ENCODE measurements around the gene ATXN1. TPM values are rescaled to one million over a fixed set of nuclear protein-coding genes. Genes with fewer than 3 reads are reported as not detected.
"Not testable (repeated sequence)": the region's sequence is repeated elsewhere in the genome, so short reads cannot be mapped to it uniquely, and the experiment has no call there.

Gene ATXN1
- total RNA-seq, 1 donor from 2014 or later = 33.7 TPM

- H3K9me3 Mint-ChIP-seq = peaks cover 17% of the 10 kb centered on the region
- H3K36me3 Mint-ChIP-seq = no peaks in the 10 kb centered on the region
- H3K4me1 Mint-ChIP-seq (ENCODE audit: unreplicated experiment) = peaks cover 5% of the 10 kb centered on the region
- no peak for TF ChIP-seq CTCF (conservative IDR thresholded peaks at IDR 0.05)
- H3K27ac Mint-ChIP-seq = no peak overlapping the region
- no peak overlapping the region for H3K4me3 Mint-ChIP-seq
- no peaks in the 10 kb centered on the region for H3K27me3 Mint-ChIP-seq
- DNase-seq (ENCODE audit: extremely low spot score, unreplicated experiment) = no peak
Measured at GRCh38 chr6:16785496-16785895, 24.2 kb upstream of the ATXN1 start.

GRCh38 chr6:16784957-16785356 lies 23.7 kb upstream of the ATXN1 start:
- H3K36me3 Mint-ChIP-seq; DNase-seq (ENCODE audit: extremely low spot score, unreplicated experiment); H3K4me1 Mint-ChIP-seq (ENCODE audit: unreplicated experiment); H3K27ac Mint-ChIP-seq; H3K27me3 Mint-ChIP-seq; H3K4me3 Mint-ChIP-seq: not testable (repeated sequence)
- H3K9me3 Mint-ChIP-seq = peaks cover 12% of the 10 kb centered on the region

GRCh38 chr6:16783952-16784565 lies 22.8 kb upstream of the ATXN1 start:
- no peak for TF ChIP-seq CTCF (conservative IDR thresholded peaks at IDR 0.05)
- Mint-ChIP-seq H3K36me3 (no peaks in the 10 kb centered on the region), H3K4me3 (no peak overlapping the region), H3K27me3 (no peaks in the 10 kb centered on the region), H3K4me1 (ENCODE audit: unreplicated experiment) (peaks cover 5% of the 10 kb centered on the region), H3K27ac (no peak overlapping the region), H3K9me3 (peaks cover 7% of the 10 kb centered on the region)
- DNase-seq (ENCODE audit: extremely low spot score, unreplicated experiment) = no peak

- H3K36me3 Mint-ChIP-seq = no peaks in the 10 kb centered on the region
- no peak for DNase-seq (ENCODE audit: extremely low spot score, unreplicated experiment)
- no peak for TF ChIP-seq CTCF (conservative IDR thresholded peaks at IDR 0.05)
- no peaks in the 10 kb centered on the region for H3K27me3 Mint-ChIP-seq
- peaks cover 7% of the 10 kb centered on the region for H3K9me3 Mint-ChIP-seq
- H3K4me1 Mint-ChIP-seq (ENCODE audit: unreplicated experiment) = peaks cover 5% of the 10 kb centered on the region
- no peak overlapping the region for H3K27ac Mint-ChIP-seq
- no peak overlapping the region for H3K4me3 Mint-ChIP-seq
Measured at GRCh38 chr6:16783509-16783908, 22.2 kb upstream of the ATXN1 start.

GRCh38 chr6:16782278-16782677 lies 21.0 kb upstream of the ATXN1 start:
- Mint-ChIP-seq H3K4me3 (no peak overlapping the region), H3K4me1 (ENCODE audit: unreplicated experiment) (peaks cover 5% of the 10 kb centered on the region), H3K36me3 (no peaks in the 10 kb centered on the region), H3K9me3 (no peaks in the 10 kb centered on the region), H3K27me3 (no peaks in the 10 kb centered on the region), H3K27ac (no peak overlapping the region)
- no peak for TF ChIP-seq CTCF (conservative IDR thresholded peaks at IDR 0.05)
- DNase-seq (ENCODE audit: extremely low spot score, unreplicated experiment) = no peak

GRCh38 chr6:16781348-16782169 lies 20.3 kb upstream of the ATXN1 start:
- Mint-ChIP-seq H3K27ac (peak overlapping the region; percentile 63), H3K9me3 (no peaks in the 10 kb centered on the region), H3K4me1 (ENCODE audit: unreplicated experiment) (peaks cover 8% of the 10 kb centered on the region), H3K4me3 (no peak overlapping the region), H3K27me3 (no peaks in the 10 kb centered on the region), H3K36me3 (peaks cover 4% of the 10 kb centered on the region)
- TF ChIP-seq CTCF (conservative IDR thresholded peaks at IDR 0.05) = no peak
- no peak for DNase-seq (ENCODE audit: extremely low spot score, unreplicated experiment)
